ENCODE results near the gene TMEM31. TPM values are rescaled to one million over a fixed set of nuclear protein-coding genes. Genes with fewer than 3 reads are reported as not detected.

TMEM31 gene, protein sequence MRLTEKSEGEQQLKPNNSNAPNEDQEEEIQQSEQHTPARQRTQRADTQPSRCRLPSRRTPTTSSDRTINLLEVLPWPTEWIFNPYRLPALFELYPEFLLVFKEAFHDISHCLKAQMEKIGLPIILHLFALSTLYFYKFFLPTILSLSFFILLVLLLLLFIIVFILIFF
- total RNA-seq, result not detected

- no peak for DNase-seq
Observed at GRCh38 chrX:103710609-103711008, at the start of gene TMEM31. Gene TMEM31 (plus strand): TSS chrX:103710909. CDS start chrX:103712259, 1,350 bp downstream.

DNA sequence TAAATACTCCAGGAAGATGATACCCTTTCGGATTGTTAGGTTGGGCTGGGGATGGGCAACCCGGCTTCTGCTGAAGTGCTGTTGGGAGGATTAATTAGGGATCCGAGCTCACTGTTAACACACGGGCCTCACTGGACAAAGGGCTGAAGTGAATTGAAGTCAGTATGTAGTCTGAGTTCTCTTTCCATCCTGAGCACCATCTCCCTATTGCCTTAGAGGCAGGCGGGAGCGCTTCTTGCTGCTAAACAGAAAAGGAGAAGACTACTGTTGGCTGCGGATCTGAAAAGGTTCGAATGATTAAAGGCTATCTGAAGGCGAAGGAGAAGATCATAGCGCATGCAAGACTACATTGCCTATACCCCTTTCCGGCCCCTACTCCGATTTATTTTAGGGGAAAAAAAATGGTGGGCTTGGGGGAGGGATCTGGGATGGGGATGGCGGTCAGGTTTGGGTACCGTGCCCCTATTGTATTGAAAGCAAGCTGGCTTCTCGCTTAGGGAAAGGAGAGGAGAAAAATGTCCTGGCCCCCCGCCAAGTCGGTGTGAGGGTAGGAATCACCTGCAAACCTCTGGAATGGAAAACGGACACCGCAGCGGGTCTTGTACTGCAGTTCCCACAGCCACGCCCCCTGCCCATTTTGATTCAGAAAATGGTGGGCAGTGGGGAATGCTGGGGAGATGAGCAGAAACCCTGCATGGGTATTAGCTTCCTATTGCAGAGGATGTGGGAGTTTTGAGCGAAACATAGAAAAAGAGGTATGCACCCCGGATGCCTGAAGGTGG lies 46.5 kb upstream of the TMEM31 start:
- no peak for DNase-seq

DNA sequence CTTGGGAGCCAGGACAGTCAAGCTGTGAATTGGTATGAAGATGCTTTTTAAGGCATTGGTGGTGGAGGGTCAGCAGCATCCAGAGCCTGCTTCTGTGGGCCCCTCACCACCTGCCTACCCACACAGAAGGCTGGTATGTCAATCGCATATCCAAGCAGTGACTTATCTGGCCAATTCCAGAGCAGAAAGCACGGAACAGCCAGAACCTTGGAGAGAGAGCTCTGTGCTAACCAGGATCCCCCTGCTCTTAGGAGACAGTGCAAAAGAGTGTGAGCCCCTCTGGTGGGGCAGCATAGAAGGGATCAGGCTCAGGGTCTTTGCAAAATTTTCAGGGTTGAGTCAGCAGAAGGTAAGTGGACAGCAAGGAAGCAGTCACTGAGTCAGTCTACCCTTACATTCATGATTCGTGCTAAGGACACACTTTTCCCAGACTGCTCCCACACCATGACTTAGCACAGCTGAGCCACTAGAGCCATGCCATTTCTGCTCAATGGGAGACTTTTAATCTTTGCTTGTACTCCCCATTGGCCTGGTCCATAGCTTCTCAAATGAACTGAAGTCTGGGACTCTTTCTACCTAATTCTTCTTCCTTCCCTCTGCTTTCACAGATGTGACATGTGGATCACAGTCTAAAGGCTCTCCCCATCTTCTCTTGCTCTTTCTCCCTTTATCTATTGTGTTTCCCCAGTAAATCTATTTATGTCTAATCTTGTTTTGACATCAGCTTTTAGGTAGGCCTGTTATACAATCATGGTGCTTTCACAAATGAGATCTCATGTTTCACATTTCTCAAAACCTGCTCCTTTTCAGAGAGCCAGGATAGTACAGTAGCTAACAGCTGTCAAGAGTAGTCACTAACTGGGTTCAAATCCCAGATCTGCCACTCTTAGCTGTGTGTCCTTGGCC lies 44.3 kb upstream of the TMEM31 start:
- no peak for DNase-seq

DNA sequence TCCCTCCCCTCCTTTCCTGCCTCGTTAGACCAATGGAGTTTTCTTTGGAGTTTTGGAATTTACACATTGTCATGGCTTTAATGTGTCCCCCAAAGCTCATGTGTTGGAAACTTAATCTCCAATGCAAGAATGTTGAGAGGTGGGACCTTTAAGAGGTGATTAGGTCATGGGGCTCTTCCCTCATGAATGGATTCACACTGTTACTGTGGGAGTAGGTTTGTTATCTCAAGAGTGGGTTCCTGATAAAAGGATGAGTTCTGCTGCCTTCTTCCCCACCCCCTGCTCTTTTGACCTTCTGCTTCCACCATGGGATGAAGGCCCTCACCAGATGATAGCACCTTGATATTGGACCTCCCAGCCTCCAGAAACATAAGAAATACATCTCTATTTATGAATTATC lies 41.0 kb upstream of the TMEM31 start:
- DNase-seq, result no peak

GRCh38 chrX:103674531-103675454 lies 35.9 kb upstream of the TMEM31 start:
- no peak for DNase-seq

DNA sequence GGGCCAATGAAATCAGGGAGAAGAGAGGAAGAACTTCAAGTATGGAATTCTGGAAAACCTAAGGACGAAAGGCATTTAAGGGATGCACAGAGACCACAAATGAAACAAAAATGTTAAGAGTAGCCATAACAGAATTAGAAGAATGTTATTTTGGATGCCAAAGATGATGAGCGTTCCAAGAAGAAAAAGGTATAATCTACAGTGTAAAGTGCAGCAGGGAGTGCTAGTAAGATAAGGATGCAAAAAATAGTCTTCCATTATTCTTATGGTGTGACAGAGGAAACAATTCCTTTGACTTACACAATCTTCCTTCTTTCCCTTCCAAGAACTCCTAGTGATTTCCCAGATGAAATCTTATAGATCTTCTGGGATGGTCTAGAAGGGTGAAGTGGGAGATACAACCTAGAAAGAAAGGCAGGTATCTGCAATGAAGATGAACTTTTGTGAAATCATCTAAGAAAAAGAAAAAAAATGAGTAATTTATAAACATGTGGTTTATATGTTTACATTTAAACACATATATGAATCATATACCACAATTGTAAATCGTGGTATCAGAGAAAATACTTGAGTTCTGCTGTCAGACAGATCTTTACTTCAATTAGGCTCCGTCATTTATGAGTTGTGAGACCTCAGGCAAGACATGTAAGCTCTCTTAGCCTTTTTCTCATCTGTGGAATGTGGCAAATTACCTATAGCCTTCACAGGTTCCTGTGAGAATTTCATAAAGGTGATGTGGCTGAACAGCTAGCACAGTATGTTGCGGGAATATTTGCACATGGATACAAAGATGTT lies 32.3 kb upstream of the TMEM31 start:
- DNase-seq, result no peak

GRCh38 chrX:103681443-103681842 lies 29.3 kb upstream of the TMEM31 start:
- DNase-seq, result no peak

- peak; percentile 20 for DNase-seq
Observed at GRCh38 chrX:103685396-103685795, 25.3 kb upstream of the TMEM31 start.

DNA sequence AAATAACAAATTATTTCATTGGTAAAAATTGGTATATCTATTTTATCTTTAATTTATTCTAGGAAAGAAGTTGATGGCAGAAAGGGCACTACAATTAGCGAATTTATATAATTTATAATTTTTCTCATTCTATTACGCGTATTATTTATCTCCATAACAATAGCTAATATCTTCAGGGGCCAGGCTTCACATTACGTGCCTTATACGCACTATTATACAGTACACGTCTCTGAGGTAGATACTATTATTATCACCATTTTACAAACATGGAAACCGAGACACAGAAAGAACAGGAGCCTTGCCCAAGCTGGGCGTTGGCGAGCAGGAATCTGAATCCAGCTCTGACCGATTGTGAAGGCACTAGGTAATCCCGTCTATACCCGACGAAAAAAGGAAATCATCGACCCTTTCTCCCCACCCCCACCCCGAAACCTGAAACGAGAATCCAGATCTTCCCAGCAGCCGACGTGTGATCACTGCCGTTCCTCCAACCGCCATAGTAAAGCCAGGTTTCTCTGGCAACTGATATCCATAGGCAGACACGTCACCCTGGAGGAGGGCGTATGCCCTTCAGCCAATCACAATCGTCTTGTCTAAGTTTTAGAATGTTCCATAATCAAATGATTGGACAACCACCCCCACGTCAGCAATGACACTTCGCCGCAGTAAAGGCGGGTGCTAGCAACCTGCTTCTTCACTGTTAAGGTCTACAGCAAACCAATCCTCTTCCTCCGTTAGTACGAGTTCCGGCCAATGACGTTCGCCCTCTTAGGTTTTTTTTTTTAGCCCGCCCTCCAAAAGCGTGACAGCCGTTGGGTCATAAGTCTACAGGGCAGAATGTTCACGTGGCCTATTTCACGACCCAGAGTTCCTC lies 24.3 kb upstream of the TMEM31 start, which contains the start of gene MORF4L2:
Gene MORF4L2 (minus strand): TSS at position 501 of the 874 bp plus-strand sequence. CDS start 9,672 bp downstream, outside the sequence.
- DNase-seq, result peak; percentile 98

DNA sequence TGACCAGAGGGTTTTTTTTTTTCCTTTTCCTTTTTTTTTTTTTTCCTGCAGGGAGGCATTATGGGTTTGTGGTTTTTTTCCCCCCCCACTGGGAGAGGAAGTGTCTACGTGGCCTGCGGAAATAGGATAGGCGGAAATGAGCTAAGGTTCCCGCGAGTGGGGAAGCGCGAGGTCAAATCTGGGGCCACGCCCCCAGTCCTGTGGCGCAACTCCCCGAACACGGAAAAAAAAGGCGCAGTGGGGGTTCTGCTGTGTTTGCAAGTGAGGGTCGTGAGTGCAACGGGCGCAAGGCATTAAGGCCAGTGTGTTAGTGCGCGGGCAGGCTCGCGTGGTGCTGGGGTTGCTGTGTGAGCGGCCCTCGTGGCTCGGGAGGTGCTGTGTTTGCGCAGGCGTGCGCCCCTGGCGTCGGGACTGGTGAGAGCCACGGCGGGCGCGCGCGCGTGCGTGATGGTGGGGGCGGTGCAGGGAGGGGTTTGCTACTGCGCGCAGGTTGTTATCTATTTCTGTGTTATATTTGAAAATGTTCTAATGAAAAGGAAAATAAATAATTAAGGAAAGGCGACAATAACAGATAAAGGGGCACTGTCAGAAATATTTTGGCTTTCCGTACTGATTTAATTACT lies 23.5 kb upstream of the TMEM31 start:
- peak; percentile 90 for DNase-seq

DNA sequence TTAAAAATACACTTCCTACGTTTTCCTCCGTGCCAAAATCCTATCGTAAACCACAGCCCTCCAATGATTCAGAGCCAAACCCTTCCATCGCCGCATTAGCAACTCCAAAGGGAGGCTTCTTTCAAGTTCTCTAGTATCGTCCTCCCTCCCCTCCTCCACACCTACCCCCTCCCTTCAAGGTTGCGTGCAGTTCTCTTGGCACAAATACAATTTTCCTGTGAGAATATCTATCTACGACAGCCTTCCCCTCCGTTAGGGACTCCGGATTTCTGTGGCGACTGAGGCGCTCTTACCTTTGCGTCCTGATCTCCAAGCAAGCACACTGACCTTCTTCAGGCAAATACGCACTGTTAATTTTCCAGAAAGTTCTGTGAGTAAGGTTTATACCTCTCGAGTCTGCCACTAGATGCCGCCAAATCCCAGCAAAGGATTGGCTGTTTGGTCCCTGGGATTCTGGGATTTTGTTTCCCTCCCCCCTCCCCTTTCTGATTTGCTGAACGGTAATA lies 23.0 kb upstream of the TMEM31 start:
- DNase-seq, result peak; percentile 92

DNA sequence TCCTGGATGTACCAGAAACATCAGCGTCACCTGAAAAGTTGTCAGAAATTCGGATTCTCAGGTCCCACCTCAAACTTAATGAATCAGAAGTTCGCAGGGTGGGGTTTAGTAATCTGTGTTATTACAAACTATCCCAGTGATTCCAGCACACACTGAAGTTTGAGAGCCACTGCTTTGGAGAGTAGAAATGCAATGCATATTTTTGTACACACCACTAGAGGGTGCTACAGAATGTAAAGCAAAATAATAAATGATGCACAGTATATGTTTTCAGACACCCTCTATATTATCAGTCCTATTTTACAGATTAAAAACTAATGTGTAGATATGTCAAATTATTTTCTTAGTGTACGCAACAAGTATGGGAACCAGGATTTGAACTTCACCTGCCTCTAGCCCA lies 21.8 kb upstream of the TMEM31 start:
- peak; percentile 53 for DNase-seq

DNA sequence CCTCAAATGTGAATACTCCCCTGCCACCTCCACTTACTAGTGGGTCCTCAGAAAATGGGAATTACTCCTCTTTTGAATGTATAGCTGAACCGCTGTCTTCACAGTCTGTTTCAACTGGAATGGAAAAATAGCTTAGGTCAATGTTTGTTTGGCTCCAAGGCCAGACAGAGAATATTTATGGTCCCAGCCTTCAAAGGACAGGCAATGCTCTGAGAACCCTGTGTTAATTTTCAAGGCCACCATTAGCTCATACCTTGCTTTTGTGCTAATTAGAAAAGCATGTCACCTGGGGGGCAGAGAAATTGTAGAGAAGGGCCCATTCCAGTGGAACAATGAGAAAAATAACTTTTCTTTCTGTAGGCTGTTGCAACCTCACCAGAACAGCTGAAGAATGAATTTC lies 19.6 kb upstream of the TMEM31 start:
- no peak for DNase-seq

GRCh38 chrX:103697687-103698086 lies 13.0 kb upstream of the TMEM31 start:
- no peak for DNase-seq

- no peak for DNase-seq
Observed at GRCh38 chrX:103699243-103699642, 11.5 kb upstream of the TMEM31 start.

DNA sequence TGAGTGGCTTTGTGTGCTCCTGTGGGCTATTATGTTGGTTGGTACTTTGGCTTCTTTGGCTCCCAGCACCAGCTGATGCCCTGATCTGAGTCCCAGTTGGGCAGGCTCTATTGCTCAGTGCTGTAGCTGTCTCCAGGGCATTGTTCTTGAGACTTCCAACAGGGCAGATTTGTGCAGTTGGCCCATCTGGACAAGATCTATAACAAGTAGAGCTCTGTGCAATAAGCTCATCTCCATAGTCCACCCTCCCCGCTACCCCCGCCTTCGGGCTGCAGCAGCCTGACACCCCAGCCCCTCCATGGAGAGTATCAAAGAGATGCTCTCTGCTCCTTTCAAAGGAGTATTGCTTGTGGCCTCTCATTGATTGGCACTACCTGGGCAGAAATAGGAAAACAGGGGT lies 5.8 kb upstream of the TMEM31 start:
- DNase-seq, result no peak

GRCh38 chrX:103716962-103717361 lies 6.3 kb downstream of the TMEM31 start:
- no peak for DNase-seq

- DNase-seq, result no peak
Observed at GRCh38 chrX:103718120-103718519, 7.4 kb downstream of the TMEM31 start.

DNA sequence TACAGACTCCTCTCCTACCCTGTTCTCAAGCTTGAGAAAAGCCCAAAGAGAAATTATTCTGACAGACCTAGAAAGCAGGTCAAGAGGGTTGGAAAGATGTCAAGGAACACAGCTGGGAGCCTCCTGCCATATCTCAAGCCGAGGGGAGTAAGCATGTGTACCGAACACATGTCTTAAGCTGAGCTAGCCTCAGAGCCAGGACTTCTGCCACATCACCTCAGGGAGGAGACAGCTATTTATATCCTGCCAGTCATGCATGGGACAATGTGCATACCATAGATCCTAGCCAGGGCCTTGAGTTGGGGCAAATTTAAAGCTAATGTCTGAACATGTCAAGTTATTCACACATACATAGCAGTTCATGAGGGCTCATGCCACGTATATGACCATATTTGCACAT lies 11.8 kb downstream of the TMEM31 start:
- DNase-seq, result peak; percentile 30
